GM12872 (cell line): ENCODE results near the gene PLEKHJ1.

Experiments
- TF ChIP-seq, protein P1 (sequence below): IDR thresholded peaks from 3 replicates; pipeline ENCODE4 v1.5.1; 2011; ENCODE audit warnings: low read depth, mild to moderate bottlenecking, low read length, moderate library complexity; ENCODE audit not compliant: insufficient read depth

PLEKHJ1 gene

DNA sequence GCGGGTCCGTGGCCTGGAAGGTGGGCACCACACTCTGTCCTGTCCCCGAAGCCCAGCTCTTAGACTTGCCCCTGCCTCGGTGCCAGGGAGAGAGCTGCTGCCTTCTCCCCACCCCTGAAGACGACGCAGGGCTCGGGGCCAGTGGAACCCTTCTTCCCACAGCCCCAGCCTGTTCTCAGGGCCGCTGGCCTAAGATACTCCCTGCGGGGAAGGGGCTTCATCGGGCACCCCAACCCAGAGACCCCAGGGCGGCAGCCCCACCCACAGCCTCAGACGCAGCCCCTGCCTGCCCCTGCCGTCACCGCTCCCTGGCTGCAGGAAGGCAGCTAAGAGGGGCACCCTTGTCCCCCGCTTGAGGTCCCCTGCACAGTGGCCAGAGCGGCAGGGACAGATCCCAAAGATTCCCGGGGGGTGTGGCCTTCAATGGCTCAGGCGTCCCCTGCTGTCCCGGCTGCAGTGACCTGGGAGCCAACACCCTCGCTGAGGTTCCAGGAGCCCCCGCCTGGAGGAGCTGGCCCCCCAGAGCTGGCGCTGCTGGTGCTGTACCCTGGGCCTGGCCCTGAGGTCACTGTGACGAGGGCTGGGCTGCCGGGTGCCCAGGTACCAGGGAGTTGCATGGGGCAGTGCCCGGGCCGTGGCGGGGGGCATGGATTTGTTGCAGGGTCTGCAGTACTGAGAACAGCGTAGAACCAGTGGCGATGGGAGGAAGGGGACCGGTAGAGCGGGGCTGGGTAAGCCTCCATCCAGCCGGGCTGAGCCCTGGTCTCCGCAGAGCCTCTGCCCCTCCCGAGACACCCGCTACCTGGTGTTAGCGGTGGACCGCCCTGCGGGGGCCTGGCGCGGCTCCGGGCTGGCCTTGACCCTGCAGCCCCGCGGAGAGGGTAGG, 14.0 kb upstream of the PLEKHJ1 start:
- TF ChIP-seq, protein P1, sequence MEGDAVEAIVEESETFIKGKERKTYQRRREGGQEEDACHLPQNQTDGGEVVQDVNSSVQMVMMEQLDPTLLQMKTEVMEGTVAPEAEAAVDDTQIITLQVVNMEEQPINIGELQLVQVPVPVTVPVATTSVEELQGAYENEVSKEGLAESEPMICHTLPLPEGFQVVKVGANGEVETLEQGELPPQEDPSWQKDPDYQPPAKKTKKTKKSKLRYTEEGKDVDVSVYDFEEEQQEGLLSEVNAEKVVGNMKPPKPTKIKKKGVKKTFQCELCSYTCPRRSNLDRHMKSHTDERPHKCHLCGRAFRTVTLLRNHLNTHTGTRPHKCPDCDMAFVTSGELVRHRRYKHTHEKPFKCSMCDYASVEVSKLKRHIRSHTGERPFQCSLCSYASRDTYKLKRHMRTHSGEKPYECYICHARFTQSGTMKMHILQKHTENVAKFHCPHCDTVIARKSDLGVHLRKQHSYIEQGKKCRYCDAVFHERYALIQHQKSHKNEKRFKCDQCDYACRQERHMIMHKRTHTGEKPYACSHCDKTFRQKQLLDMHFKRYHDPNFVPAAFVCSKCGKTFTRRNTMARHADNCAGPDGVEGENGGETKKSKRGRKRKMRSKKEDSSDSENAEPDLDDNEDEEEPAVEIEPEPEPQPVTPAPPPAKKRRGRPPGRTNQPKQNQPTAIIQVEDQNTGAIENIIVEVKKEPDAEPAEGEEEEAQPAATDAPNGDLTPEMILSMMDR = no peak

DNA sequence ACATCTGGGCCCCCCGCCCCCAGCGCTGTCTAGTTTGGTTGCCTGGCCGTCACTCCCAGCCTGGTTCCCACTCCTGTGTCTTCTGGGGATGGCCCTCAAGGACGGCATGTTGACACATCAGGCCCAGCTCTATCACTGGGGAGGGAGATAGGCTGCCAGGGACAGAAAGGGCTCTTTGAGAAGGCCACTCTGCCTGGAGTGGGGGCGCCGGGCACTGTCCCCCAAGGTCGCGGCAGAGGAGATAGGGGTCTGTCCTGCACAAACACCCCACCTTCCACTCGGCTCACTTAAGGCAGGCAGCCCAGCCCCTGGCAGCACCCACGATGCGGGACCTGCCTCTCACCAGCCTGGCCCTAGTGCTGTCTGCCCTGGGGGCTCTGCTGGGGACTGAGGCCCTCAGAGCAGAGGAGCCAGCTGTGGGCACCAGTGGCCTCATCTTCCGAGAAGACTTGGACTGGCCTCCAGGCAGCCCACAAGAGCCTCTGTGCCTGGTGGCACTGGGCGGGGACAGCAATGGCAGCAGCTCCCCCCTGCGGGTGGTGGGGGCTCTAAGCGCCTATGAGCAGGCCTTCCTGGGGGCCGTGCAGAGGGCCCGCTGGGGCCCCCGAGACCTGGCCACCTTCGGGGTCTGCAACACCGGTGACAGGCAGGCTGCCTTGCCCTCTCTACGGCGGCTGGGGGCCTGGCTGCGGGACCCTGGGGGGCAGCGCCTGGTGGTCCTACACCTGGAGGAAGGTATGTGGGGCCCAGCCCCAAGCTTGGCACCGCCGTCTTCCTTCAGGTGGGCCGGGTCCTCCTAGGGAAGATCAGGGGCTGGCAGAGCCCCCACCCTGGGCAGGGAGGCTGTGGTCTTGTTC, 13.1 kb upstream of the PLEKHJ1 start, which contains the start of gene AMH:
AMH (plus strand) TSS at position 314 of the 857 bp plus-strand sequence; CDS start at position 324, 10 bp downstream.
- TF ChIP-seq, protein P1 = no peak

DNA sequence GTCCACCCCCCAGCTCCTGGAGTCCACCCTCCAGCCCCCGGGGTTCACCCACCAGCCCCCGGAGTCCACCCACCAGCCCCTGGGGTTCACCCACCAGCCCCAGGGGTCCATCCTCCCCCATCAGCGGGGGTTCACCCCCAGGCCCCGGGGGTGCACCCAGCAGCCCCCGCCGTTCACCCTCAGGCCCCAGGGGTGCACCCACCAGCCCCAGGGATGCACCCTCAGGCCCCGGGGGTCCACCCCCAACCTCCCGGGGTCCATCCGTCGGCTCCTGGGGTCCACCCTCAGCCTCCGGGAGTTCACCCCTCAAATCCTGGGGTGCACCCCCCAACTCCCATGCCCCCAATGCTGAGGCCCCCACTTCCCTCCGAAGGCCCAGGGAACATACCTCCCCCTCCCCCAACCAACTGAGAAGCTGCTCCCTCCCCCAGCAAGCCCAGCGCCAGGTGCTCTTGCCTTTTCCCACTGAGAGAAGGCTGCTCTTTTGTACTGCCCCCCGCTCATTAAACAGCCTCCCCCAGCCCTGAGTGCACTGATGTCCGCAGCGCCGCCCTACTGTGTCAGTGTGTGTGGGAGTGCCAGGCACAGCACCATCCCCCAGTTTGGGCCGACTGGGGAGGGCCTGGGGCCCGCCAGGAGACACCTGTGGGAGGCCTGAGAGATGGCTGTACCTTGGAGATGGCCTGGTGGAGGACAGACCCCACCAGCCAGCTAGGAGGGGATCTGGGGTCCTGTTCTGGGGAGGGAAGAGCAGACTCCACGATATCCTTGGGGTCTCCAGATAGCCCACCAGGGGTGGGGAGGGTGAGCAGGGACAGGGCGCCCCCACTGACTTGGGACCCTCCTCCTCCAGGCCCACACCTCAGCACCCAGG, 12.2 kb upstream of the PLEKHJ1 start:
- TF ChIP-seq, protein P1 = no peak

DNA sequence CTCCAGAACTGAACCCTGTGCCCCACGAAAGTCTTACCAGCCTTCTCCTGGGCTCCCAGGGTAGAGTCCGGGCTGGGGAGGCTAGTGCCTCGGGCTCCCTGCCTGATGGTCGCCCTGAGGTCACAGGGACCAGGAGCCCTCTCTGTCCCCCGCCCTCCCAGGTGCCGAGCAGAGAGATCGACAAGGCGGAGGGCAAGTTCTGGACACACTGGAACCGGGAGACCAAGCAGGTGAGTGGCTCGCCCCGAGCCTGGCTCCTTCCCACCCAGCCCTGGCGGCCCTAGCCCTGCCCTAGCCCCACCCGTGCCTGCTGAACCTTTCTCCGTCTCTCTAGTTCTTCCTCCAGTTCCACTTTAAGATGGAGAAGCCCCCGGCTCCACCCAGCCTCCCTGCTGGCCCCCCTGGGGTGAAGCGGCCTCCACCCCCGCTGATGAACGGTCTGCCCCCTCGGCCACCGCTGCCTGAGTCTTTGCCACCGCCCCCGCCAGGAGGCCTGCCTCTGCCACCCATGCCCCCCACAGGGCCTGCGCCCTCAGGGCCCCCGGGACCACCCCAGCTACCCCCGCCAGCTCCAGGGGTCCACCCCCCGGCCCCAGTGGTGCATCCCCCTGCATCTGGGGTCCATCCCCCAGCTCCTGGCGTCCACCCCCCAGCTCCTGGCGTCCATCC, 11.4 kb upstream of the PLEKHJ1 start:
- TF ChIP-seq, protein P1 = no peak

DNA sequence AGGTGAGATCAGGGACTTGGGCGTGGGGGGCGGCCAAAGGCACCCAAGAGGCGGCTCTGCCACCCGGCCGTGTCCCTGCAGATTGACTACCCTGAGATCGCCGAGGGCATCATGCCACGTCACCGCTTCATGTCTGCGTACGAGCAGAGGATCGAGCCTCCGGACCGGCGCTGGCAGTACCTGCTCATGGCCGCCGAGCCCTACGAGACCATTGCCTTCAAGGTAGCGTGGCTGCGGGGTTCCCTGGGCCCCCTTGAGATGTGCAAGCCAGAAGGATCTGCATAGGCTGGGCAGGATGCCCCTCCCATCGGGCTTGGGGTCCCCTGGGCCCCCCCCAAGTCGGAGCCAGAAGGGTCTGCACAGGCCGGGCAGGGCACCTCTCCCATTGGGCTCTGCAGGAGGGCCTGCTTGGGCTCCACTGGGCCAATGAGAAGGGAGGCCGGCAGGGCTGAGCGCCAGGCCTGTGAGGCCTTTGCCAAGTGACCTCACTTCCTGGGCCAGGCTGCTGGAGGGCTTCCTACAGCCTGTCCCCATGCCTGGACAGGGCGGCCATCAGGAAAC, 10.8 kb upstream of the PLEKHJ1 start:
- TF ChIP-seq, protein P1 = no peak

DNA sequence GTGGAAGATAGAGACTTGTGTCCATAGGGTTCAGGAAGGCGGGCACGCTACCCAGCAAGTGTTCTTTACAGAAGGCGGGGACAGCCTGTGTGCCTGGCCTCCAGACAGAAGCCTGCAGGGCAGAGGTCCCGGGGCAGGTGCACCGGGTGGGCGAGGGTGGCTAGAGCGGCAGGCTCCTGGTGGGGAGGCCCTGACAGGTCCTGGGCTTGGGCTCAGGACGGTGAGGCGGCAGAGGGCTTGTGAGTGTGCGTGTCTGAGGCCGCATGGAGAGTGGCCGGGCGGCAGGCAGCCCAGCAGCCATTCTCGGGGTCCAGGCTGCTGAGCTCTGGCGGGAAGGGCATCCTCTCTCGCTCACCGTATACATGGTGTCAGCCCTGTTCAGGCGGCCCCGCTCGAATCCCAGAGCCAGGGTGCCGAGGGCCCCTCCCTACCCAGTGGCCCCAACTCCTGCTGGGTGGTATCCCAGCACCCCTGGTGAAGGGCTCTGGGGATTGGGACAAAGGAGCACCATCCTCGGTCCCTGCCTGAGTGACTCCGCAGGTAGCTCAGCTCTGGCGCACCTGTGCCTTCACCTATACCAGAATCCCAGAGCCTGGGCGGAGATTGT, 10.0 kb upstream of the PLEKHJ1 start:
- TF ChIP-seq, protein P1 = no peak
